ENCODE data around the gene SLC25A19. TPM values are rescaled to one million over a fixed set of nuclear protein-coding genes. Genes with fewer than 3 reads are reported as not detected.

Gene SLC25A19
- total RNA-seq, 2 experiments from 2014 or later, result 27.6 to 30.5 TPM

- POLR2A ChIA-PET, result no interaction called here
- Mint-ChIP-seq H3K36me3 (ENCODE audit: low read depth) (peaks cover 18% of the 10 kb centered on the region), H3K27me3 (no peaks in the 10 kb centered on the region), H3K27ac (peak overlapping the region; percentile 84), H3K4me3 (peak overlapping the region; percentile 78), H3K9me3 (no peaks in the 10 kb centered on the region), H3K4me1 (peaks cover 35% of the 10 kb centered on the region)
- no peak for DNase-seq
- CTCF ChIA-PET, result interaction anchor here (0.6 to 4.4 kb wide), 21 partner anchors 9 to 318 kb away, joined by 3 to 115 read pairs (median 4); partner anchors contain the start of genes GGA3, GRB2, MRPS7 and SLC25A19
Measured at GRCh38 chr17:75271955-75272847, 17.0 kb downstream of the SLC25A19 start.

GRCh38 chr17:75271233-75271954, 17.8 kb downstream of the SLC25A19 start:
- peak overlapping the region; percentile 78 for H3K4me3 Mint-ChIP-seq
- POLR2A ChIA-PET, result interaction anchor here (0.6 to 1.8 kb wide), 6 partner anchors 9 to 141 kb away, joined by 3 to 20 read pairs (median 6); partner anchors contain the start of genes GGA3, GRB2 and SLC25A19
- no peaks in the 10 kb centered on the region for H3K9me3 Mint-ChIP-seq
- H3K36me3 Mint-ChIP-seq (ENCODE audit: low read depth), result peaks cover 23% of the 10 kb centered on the region
- H3K4me1 Mint-ChIP-seq, result peaks cover 35% of the 10 kb centered on the region
- CTCF ChIA-PET, result interaction anchor here (0.6 to 4.4 kb wide), 71 partner anchors 10 to 466 kb away, joined by 3 to 115 read pairs (median 4); partner anchors contain the start of genes CDR2L, FDXR, GGA3 and GRB2
- peak; percentile 85 for DNase-seq
- H3K27ac Mint-ChIP-seq, result peak overlapping the region; percentile 84
- no peaks in the 10 kb centered on the region for H3K27me3 Mint-ChIP-seq

- ChIA-PET CTCF (interaction anchor here (0.6 to 4.4 kb wide), 70 partner anchors 10 to 467 kb away, joined by 3 to 115 read pairs (median 4); partner anchors contain the start of genes CDR2L, FDXR, GGA3 and GRB2), POLR2A (interaction anchor here (0.6 to 1.8 kb wide), 6 partner anchors 9 to 142 kb away, joined by 3 to 20 read pairs (median 6); partner anchors contain the start of genes GGA3, GRB2 and SLC25A19)
- Mint-ChIP-seq H3K27me3 (no peaks in the 10 kb centered on the region), H3K4me3 (peak within 1 kb of the TSS; percentile 80), H3K27ac (peak within 1 kb of the TSS; percentile 86), H3K36me3 (ENCODE audit: low read depth) (peaks cover 27% of the 10 kb centered on the region), H3K4me1 (peaks cover 35% of the 10 kb centered on the region), H3K9me3 (no peaks in the 10 kb centered on the region)
- DNase-seq, result no peak
Measured at GRCh38 chr17:75270966-75271232, 18.3 kb downstream of the SLC25A19 start, which contains the start of gene MIF4GD. TSS of gene MIF4GD (minus strand) at chr17:75271231. CDS start at chr17:75270195, 1,036 bp downstream.

GRCh38 chr17:75270218-75270965, 18.8 kb downstream of the SLC25A19 start:
- POLR2A ChIA-PET, result interaction anchor here (0.6 to 1.8 kb wide), 6 partner anchors 8 to 142 kb away, joined by 3 to 20 read pairs (median 6); partner anchors contain the start of genes GGA3, GRB2 and SLC25A19
- H3K4me3 Mint-ChIP-seq, result peak overlapping the region; percentile 80

GRCh38 chr17:75269844-75270217, 19.4 kb downstream of the SLC25A19 start:
- H3K9me3 Mint-ChIP-seq, result no peaks in the 10 kb centered on the region
- H3K36me3 Mint-ChIP-seq (ENCODE audit: low read depth), result peaks cover 24% of the 10 kb centered on the region
- H3K4me1 Mint-ChIP-seq, result peaks cover 35% of the 10 kb centered on the region
- no peaks in the 10 kb centered on the region for H3K27me3 Mint-ChIP-seq
- peak overlapping the region; percentile 80 for H3K4me3 Mint-ChIP-seq
- H3K27ac Mint-ChIP-seq, result peak overlapping the region; percentile 86
- DNase-seq, result no peak
- ChIA-PET POLR2A (interaction anchor here (0.7 to 1.8 kb wide), 2 partner anchors 9 to 19 kb away, joined by 3 to 20 read pairs; partner anchors contain the start of gene SLC25A19), CTCF (interaction anchor here (0.6 to 4.4 kb wide), 14 partner anchors 8 to 254 kb away, joined by 3 to 115 read pairs (median 12); partner anchors contain the start of genes GGA3, MRPS7, SLC25A19 and TSEN54)

More at GRCh38 chr17:75270218-75270965, 18.8 kb downstream of the SLC25A19 start:
- CTCF ChIA-PET, result interaction anchor here (0.6 to 4.4 kb wide), 71 partner anchors 9 to 467 kb away, joined by 3 to 115 read pairs (median 4); partner anchors contain the start of genes CDR2L, FDXR, GGA3 and GRB2
- peak overlapping the region; percentile 86 for H3K27ac Mint-ChIP-seq
- H3K27me3 Mint-ChIP-seq, result no peaks in the 10 kb centered on the region
- no peaks in the 10 kb centered on the region for H3K9me3 Mint-ChIP-seq
- peaks cover 26% of the 10 kb centered on the region for H3K36me3 Mint-ChIP-seq (ENCODE audit: low read depth)
- H3K4me1 Mint-ChIP-seq, result peaks cover 35% of the 10 kb centered on the region
- DNase-seq, result peak; percentile 52

- no peaks in the 10 kb centered on the region for H3K9me3 Mint-ChIP-seq
- CTCF ChIA-PET, result interaction anchor here (0.5 to 1.1 kb wide), 3 partner anchors 17 to 145 kb away, joined by 3 to 4 read pairs (median 3); no protein-coding TSS in a partner anchor
Measured at GRCh38 chr17:75267411-75268232, 21.6 kb downstream of the SLC25A19 start.

GRCh38 chr17:75267153-75267410, 22.2 kb downstream of the SLC25A19 start:
- H3K27ac Mint-ChIP-seq, result peak overlapping the region; percentile 72
- DNase-seq, result no peak
- ChIA-PET POLR2A (no interaction called here), CTCF (interaction anchor here (0.5 to 1.1 kb wide), 3 partner anchors 16 to 145 kb away, joined by 3 to 4 read pairs (median 3); no protein-coding TSS in a partner anchor)
- peaks cover 36% of the 10 kb centered on the region for H3K4me1 Mint-ChIP-seq
- no peak overlapping the region for H3K4me3 Mint-ChIP-seq
- peaks cover 16% of the 10 kb centered on the region for H3K36me3 Mint-ChIP-seq (ENCODE audit: low read depth)
- H3K9me3 Mint-ChIP-seq, result no peaks in the 10 kb centered on the region
- H3K27me3 Mint-ChIP-seq, result no peaks in the 10 kb centered on the region

More at GRCh38 chr17:75267411-75268232, 21.6 kb downstream of the SLC25A19 start:
- no peak for DNase-seq
- POLR2A ChIA-PET, result no interaction called here
- Mint-ChIP-seq H3K27me3 (no peaks in the 10 kb centered on the region), H3K27ac (no peak overlapping the region), H3K36me3 (ENCODE audit: low read depth) (peaks cover 16% of the 10 kb centered on the region), H3K4me1 (peaks cover 34% of the 10 kb centered on the region), H3K4me3 (no peak overlapping the region)

GRCh38 chr17:75266316-75267152, 22.7 kb downstream of the SLC25A19 start:
- ChIA-PET CTCF (interaction anchor here (0.6 to 1.1 kb wide), 2 partner anchors 67 to 146 kb away, joined by 3 read pairs; no protein-coding TSS in a partner anchor), POLR2A (no interaction called here)
- DNase-seq, result no peak
- H3K4me3 Mint-ChIP-seq, result no peak overlapping the region
- H3K9me3 Mint-ChIP-seq, result no peaks in the 10 kb centered on the region
- H3K27ac Mint-ChIP-seq, result peak overlapping the region; percentile 72
- peaks cover 15% of the 10 kb centered on the region for H3K36me3 Mint-ChIP-seq (ENCODE audit: low read depth)
- H3K4me1 Mint-ChIP-seq, result peaks cover 33% of the 10 kb centered on the region
- no peaks in the 10 kb centered on the region for H3K27me3 Mint-ChIP-seq

- Mint-ChIP-seq H3K27ac (no peak overlapping the region), H3K4me3 (no peak overlapping the region), H3K4me1 (peaks cover 35% of the 10 kb centered on the region), H3K27me3 (no peaks in the 10 kb centered on the region), H3K9me3 (no peaks in the 10 kb centered on the region), H3K36me3 (ENCODE audit: low read depth) (peaks cover 15% of the 10 kb centered on the region)
- POLR2A ChIA-PET, result no interaction called here
- DNase-seq, result no peak
- CTCF ChIA-PET, result interaction anchor here (0.9 kb wide), 1 partner anchor 163 kb away, joined by 3 read pairs; no protein-coding TSS in a partner anchor
Measured at GRCh38 chr17:75265614-75266315, 23.5 kb downstream of the SLC25A19 start.

GRCh38 chr17:75263055-75263454, 26.2 kb downstream of the SLC25A19 start:
- peak overlapping the region; percentile 100 for H3K27ac Mint-ChIP-seq
- H3K4me3 Mint-ChIP-seq, result peak overlapping the region; percentile 99
- peaks cover 43% of the 10 kb centered on the region for H3K4me1 Mint-ChIP-seq
- ChIA-PET CTCF (interaction anchor here (0.7 to 4.3 kb wide), 9 partner anchors 8 to 149 kb away, joined by 3 to 115 read pairs (median 4); partner anchors contain the start of genes MIF4GD and SLC25A19), POLR2A (interaction anchor here (1.2 kb wide), 1 partner anchor 8 kb away, joined by 7 read pairs; the partner anchor contains the start of gene MIF4GD)
- H3K9me3 Mint-ChIP-seq, result no peaks in the 10 kb centered on the region
- peaks cover 21% of the 10 kb centered on the region for H3K36me3 Mint-ChIP-seq (ENCODE audit: low read depth)
- H3K27me3 Mint-ChIP-seq, result no peaks in the 10 kb centered on the region
- DNase-seq, result no peak
